NB4 (cell line): ENCODE measurements around the gene SDK2.

Source experiments
- MYC ChIP-seq: IDR thresholded peaks from 2 replicates; pipeline ENCODE4 v1.6.1; 2011; ENCODE audit warnings: low read depth, low read length
- POLR2A ChIP-seq: IDR thresholded peaks from 2 replicates; pipeline ENCODE4 v1.6.1; 2011; ENCODE audit warnings: mild to moderate bottlenecking; ENCODE audit not compliant: insufficient read length; ENCODE audit errors: extremely low read depth
- TF ChIP-seq, protein P1 (sequence below): IDR thresholded peaks from 2 replicates; pipeline ENCODE4 v1.6.1; 2011; ENCODE audit warnings: low read depth, low read length
- TF ChIP-seq, protein P2 (sequence below): IDR thresholded peaks from one replicate; pipeline ENCODE4 v1.5.1; 2012; ENCODE audit warnings: low read depth, low read length

DNA sequence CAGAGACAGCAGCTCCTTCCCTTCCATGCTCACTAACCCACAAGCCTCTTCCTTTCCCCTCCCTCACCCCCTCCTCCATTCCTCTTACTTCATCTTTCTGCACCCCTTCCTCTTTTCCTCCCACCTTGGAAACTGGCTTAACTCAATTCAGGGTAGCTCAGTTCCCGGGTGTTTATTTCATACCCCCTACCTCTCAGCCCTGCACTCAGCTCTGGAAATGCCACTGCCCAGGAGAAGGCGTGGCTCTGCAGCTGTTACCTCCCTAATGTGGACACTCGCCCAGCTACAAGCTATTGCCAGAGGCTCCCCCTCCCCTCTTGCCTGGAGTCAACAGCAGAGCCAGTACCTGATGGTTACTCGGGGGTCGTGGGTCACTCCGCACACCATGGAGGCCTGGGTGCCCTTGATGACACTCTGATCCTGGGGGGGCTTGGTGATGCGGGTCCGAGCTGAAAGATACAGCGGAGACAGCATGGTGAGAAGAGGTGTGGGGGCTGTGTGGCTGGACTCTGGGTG, 214.0 kb downstream of the SDK2 start:
- TF ChIP-seq MYC (no peak), POLR2A (no peak)
- TF ChIP-seq, protein P1, sequence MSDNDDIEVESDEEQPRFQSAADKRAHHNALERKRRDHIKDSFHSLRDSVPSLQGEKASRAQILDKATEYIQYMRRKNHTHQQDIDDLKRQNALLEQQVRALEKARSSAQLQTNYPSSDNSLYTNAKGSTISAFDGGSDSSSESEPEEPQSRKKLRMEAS = no peak
- TF ChIP-seq, protein P2, sequence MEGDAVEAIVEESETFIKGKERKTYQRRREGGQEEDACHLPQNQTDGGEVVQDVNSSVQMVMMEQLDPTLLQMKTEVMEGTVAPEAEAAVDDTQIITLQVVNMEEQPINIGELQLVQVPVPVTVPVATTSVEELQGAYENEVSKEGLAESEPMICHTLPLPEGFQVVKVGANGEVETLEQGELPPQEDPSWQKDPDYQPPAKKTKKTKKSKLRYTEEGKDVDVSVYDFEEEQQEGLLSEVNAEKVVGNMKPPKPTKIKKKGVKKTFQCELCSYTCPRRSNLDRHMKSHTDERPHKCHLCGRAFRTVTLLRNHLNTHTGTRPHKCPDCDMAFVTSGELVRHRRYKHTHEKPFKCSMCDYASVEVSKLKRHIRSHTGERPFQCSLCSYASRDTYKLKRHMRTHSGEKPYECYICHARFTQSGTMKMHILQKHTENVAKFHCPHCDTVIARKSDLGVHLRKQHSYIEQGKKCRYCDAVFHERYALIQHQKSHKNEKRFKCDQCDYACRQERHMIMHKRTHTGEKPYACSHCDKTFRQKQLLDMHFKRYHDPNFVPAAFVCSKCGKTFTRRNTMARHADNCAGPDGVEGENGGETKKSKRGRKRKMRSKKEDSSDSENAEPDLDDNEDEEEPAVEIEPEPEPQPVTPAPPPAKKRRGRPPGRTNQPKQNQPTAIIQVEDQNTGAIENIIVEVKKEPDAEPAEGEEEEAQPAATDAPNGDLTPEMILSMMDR = no peak
